SK-N-SH treated with all-trans-retinoic acid at 6 μM for 48 hours (cell line): ENCODE results near the gene ZNF219.

Experiments
- ARNTL ChIP-seq: fragments of 450-650 bp; formaldehyde crosslinking; IDR thresholded peaks from 2 replicates; pipeline ENCODE4 v1.5.0; 2020; ENCODE audit warnings: low read depth, mild to moderate bottlenecking, moderate library complexity, borderline replicate concordance
- BACH2 ChIP-seq: fragments of 250-450 bp; sonication (Bioruptor Pico); IDR thresholded peaks from 2 replicates; pipeline ENCODE4 v1.9.0; 2021; ENCODE audit warnings: mild to moderate bottlenecking, borderline replicate concordance
- PPARA ChIP-seq: fragments of 250-450 bp; sonication (Bioruptor Pico); IDR thresholded peaks from 2 replicates; pipeline ENCODE4 v1.5.0; 2020; ENCODE audit warnings: mild to moderate bottlenecking, borderline replicate concordance
- RARB ChIP-seq: fragments of 250-450 bp; sonication (Bioruptor Pico); IDR thresholded peaks from 2 replicates; pipeline ENCODE4 v1.8.0; 2021; ENCODE audit warnings: mild to moderate bottlenecking, moderate library complexity
- TCF4 ChIP-seq: fragments of 250-450 bp; sonication (Bioruptor Pico); IDR thresholded peaks from 2 replicates; pipeline ENCODE4 v1.8.0; 2021; ENCODE audit warnings: mild to moderate bottlenecking, moderate library complexity, borderline replicate concordance
- ZC3H10 ChIP-seq: fragments of 250-450 bp; sonication (Bioruptor Pico); IDR thresholded peaks from 2 replicates; pipeline ENCODE4 v1.5.1; 2021; ENCODE audit warnings: mild to moderate bottlenecking, moderate library complexity
- ZFP30 ChIP-seq: fragments of 450-650 bp; formaldehyde crosslinking; IDR thresholded peaks from 2 replicates; pipeline ENCODE4 v1.5.0; 2022; ENCODE audit warnings: mild to moderate bottlenecking, moderate library complexity
- ZNF565 ChIP-seq: fragments of 450-650 bp; formaldehyde crosslinking; conservative IDR thresholded peaks from 2 replicates; pipeline ENCODE4 v1.5.0; 2020; ENCODE audit warnings: low read depth, mild to moderate bottlenecking, moderate library complexity
- ZNF70 ChIP-seq: fragments of 450-650 bp; formaldehyde crosslinking; IDR thresholded peaks from 2 replicates; pipeline ENCODE4 v1.5.0; 2020; ENCODE audit warnings: mild to moderate bottlenecking, moderate library complexity
- ZNF8 ChIP-seq: fragments of 450-650 bp; formaldehyde crosslinking; IDR thresholded peaks from 2 replicates; pipeline ENCODE4 v1.5.0; 2020; ENCODE audit warnings: mild to moderate bottlenecking, moderate library complexity
- TF ChIP-seq, protein P1 (sequence below): fragments of 250-450 bp; sonication (Bioruptor Pico); IDR thresholded peaks from 2 replicates; pipeline ENCODE4 v1.5.1; 2020; ENCODE audit warnings: low read depth, mild to moderate bottlenecking, moderate library complexity
- TF ChIP-seq, protein P2 (sequence below): fragments of 250-450 bp; sonication (Bioruptor Pico); IDR thresholded peaks from 2 replicates; pipeline ENCODE4 v1.5.1; 2021; ENCODE audit warnings: mild to moderate bottlenecking, moderate library complexity
- TF ChIP-seq, protein P3 (sequence below): fragments of 250-450 bp; sonication (Bioruptor Pico); IDR thresholded peaks from 2 replicates; pipeline ENCODE4 v1.8.0; 2020; ENCODE audit warnings: mild to moderate bottlenecking, moderate library complexity, borderline replicate concordance

DNA sequence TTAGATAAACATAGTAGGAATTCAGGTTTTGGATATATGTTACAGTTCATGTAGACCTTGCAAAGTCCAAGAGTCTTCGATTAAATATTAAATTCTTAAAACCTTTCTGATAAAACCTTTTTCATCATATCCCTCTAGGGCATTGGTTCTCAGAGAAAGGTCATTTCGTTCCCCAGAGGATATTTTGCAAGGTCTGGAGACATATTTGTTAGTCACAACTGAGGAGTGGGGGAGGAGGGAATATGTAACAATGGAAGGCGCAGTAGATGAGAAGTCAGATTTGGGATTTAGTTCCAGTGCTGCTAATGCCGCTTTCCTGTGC, 7.7 kb upstream of the ZNF219 start:
- TF ChIP-seq, protein P1, sequence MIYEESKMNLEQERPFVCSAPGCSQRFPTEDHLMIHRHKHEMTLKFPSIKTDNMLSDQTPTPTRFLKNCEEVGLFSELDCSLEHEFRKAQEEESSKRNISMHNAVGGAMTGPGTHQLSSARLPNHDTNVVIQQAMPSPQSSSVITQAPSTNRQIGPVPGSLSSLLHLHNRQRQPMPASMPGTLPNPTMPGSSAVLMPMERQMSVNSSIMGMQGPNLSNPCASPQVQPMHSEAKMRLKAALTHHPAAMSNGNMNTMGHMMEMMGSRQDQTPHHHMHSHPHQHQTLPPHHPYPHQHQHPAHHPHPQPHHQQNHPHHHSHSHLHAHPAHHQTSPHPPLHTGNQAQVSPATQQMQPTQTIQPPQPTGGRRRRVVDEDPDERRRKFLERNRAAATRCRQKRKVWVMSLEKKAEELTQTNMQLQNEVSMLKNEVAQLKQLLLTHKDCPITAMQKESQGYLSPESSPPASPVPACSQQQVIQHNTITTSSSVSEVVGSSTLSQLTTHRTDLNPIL = no peak
- no peak for TF ChIP-seq RARB
- no peak for TF ChIP-seq ZFP30 (CRISPR knock-in tag)
- TF ChIP-seq ARNTL (CRISPR knock-in tag) = no peak
- TF ChIP-seq ZNF70 (CRISPR knock-in tag) = no peak
- TF ChIP-seq, protein P2, sequence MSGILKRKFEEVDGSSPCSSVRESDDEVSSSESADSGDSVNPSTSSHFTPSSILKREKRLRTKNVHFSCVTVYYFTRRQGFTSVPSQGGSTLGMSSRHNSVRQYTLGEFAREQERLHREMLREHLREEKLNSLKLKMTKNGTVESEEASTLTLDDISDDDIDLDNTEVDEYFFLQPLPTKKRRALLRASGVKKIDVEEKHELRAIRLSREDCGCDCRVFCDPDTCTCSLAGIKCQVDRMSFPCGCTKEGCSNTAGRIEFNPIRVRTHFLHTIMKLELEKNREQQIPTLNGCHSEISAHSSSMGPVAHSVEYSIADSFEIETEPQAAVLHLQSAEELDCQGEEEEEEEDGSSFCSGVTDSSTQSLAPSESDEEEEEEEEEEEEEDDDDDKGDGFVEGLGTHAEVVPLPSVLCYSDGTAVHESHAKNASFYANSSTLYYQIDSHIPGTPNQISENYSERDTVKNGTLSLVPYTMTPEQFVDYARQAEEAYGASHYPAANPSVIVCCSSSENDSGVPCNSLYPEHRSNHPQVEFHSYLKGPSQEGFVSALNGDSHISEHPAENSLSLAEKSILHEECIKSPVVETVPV (CRISPR knock-in tag) = no peak
- no peak for TF ChIP-seq PPARA (CRISPR knock-in tag)
- no peak for TF ChIP-seq TCF4 (CRISPR knock-in tag)
- TF ChIP-seq ZNF8 (CRISPR knock-in tag) = no peak
- TF ChIP-seq BACH2 (CRISPR knock-in tag) = no peak
- no peak for TF ChIP-seq ZNF565 (CRISPR knock-in tag)
- TF ChIP-seq, protein P3, sequence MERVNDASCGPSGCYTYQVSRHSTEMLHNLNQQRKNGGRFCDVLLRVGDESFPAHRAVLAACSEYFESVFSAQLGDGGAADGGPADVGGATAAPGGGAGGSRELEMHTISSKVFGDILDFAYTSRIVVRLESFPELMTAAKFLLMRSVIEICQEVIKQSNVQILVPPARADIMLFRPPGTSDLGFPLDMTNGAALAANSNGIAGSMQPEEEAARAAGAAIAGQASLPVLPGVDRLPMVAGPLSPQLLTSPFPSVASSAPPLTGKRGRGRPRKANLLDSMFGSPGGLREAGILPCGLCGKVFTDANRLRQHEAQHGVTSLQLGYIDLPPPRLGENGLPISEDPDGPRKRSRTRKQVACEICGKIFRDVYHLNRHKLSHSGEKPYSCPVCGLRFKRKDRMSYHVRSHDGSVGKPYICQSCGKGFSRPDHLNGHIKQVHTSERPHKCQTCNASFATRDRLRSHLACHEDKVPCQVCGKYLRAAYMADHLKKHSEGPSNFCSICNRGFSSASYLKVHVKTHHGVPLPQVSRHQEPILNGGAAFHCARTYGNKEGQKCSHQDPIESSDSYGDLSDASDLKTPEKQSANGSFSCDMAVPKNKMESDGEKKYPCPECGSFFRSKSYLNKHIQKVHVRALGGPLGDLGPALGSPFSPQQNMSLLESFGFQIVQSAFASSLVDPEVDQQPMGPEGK (CRISPR knock-in tag) = no peak
- TF ChIP-seq ZC3H10 (CRISPR knock-in tag) = no peak
